NCI-H187 (cell line): ENCODE measurements around the gene STEAP4.
"Not testable (repeated sequence)": the region's sequence is repeated elsewhere in the genome, so short reads cannot be mapped to it uniquely, and the experiment has no call there.

Experiments used
- DNase-seq, 2 experiments: peaks; one replicate each; lab custom pipeline; 2025; lab: John Stamatoyannopoulos, UW

STEAP4 gene

DNA sequence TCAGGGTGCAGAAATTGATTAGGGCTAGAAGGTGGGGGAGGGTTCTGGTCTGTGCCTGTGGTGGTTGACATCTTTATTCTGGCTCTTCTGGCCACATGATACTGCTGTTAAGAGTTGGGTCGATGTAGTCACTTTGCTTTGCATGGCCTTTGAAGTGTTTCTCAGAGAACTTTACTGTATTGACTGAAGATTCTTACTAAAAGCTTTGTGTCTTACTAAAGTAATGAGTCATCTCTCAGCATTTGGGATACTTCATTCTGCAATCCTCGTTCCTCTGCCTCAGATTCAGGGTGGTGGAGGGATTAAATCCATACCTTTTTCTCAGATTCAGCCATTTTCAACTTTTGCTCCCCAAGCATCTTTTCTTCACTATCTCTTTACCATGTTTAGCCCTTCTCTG lies 38.6 kb downstream of the STEAP4 start:
- DNase-seq: no peak

- no peak for DNase-seq
Measured at GRCh38 chr7:88267421-88267820, 39.3 kb downstream of the STEAP4 start.

DNA sequence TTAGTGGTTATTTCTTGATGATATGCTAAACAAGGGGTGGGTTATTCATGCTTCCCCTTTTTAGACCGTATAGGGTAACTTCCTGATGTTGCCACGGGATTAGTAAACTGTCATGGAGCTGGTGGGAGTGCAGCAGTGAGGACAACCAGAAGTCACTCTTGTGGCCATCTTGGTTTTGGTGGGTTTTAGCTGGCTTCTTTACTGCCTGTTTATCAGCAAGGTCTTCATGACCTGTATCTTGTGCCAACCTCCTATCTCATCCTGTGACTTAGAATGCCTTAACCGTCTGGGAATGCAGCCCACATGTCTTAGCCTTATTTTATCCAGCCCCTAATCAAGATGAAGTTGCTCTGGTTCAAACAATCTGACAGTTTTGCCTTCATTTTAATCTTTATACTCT lies 41.7 kb downstream of the STEAP4 start:
- DNase-seq: not testable (repeated sequence)

DNA sequence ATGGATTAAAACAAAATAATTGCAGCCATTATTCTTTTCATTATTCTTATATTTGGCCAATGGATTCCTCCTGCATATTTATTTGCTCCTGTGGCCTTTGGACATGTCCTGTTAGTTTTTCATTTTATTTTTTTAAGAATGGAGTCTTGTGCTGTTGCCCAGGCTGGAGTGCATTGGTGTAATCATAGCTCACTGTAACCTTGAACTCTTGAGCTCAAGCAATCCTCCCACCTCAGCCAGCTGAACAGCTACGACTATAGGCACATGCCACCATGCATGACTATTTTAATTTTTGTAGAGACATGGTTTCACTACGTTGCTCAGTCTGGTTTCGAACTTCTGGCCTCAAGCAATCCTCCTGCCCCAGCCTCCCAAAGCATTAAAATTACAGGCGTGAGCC lies 44.1 kb downstream of the STEAP4 start:
- no peak for DNase-seq

DNA sequence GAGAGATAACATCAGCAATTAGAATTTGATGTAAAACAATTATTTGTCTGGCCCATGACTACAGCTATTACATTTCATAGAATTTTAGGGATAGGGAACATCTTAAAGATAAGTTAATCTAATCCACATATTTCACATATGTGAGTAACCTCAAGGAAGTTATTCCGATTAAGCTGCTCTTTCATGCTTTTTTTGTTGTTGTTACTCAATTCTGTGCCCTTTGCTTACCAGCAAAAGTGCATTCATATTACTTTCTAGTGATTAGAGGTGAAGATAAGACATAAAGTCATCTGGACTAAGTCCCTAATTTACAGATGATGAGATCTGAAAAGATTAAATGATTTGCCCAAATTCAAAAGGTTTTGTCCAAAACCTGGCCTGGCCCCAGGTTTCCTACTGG lies 46.0 kb downstream of the STEAP4 start:
- DNase-seq: no peak

DNA sequence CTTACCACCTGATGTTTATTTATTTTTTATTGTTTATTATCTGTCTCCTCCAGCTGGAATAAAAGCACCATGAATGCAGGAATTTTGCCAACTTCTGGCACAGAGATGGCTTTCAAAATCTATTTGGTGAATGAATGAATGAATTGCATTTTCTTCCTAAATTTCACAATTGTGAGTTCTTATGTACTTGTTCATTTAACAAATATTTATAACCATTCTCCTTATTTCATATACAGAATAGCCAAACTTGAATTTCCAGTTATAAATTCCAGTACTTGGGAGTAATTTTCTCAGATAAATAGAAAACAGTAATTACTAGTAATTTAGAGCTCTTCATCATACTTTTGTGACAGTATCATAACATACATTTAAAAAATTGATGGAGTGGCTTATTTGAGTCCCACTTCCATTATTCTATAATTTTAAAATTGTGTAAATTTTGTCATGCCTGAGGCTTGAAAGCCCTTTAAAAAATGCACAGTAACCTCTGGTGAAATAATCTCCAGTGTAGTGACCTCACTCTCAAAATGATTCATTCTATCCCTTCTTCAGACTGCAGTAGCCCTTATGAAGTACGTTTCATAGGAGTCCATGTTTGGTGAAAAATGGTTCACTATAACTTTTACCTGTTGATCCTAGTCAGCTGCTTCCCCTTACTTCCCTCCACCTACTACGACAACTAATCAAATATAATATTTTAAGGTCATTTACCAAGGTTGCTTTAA lies 46.9 kb downstream of the STEAP4 start:
- DNase-seq: no peak

- DNase-seq: not testable (repeated sequence)
Measured at GRCh38 chr7:88258296-88258695, 48.4 kb downstream of the STEAP4 start.

DNA sequence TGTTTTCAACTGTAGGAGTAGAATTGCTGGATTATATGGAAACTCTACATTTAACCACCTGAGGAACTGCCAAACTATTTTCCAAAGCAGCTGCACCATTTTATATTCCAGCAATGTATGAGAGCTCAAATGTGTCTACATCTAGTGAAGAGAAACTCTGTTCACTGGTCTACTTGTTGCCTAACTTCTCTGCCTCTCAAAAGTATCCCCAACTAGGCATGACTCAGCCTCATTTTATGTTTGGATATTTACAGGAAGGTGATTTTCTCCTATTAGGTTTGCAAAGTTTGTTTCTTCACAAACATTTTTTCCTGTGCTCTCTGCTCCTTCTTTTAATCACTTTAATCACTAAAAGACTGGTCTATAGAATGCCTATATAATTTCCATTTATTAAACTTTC lies 49.8 kb downstream of the STEAP4 start:
- DNase-seq: no peak

GRCh38 chr7:88254721-88255424 lies 51.8 kb downstream of the STEAP4 start:
- DNase-seq: no peak

GRCh38 chr7:88253640-88254039 lies 53.1 kb downstream of the STEAP4 start:
- no peak for DNase-seq

DNA sequence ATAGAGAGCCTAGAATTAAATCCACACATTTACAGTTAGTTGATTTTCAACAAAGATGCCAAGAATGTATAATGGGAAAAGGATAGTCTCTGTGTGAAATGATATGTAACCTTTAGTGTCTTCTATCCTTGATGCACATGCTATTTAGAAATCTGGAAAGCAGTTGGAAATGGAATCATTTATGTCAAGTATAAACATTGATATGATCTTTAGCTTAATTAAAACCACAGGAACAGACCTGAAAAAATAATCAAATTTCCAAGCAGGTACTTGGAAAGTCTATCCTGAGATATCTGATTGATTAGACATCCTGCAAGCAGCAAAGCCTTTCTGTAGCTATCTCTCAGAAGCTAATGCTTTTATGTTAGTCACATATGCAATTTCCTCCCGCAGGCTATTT lies 62.4 kb downstream of the STEAP4 start:
- DNase-seq: no peak

DNA sequence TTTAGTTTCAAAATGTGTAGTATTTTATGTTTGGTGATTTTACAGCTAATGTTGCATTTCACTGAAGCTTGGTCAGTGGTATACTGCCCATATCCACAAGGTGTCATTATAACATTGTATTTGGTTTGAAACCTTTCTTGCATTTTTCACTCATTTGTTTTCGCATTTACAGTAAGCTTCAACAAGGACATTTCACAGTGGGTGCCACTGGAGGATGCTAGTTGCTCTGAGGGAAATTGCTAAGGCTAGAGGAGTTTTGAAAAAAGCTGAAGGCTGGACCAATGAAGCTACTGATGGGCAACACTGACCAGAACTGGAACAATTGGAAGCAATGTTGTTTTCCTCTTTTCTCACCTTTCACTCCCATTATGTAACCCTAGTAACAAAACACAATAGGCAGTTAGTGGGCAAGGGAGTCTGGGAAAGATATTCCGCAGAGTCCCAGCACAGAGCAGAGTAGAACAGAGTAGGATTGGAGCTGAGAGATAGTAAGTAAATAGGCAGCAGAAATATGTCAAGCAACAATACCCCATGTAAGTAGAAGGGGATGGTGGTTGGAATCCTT lies 63.3 kb downstream of the STEAP4 start:
- no peak for DNase-seq

GRCh38 chr7:88239852-88240251 lies 66.8 kb downstream of the STEAP4 start:
- DNase-seq: no peak

- DNase-seq: no peak
Measured at GRCh38 chr7:88233828-88234227, 72.9 kb downstream of the STEAP4 start.

DNA sequence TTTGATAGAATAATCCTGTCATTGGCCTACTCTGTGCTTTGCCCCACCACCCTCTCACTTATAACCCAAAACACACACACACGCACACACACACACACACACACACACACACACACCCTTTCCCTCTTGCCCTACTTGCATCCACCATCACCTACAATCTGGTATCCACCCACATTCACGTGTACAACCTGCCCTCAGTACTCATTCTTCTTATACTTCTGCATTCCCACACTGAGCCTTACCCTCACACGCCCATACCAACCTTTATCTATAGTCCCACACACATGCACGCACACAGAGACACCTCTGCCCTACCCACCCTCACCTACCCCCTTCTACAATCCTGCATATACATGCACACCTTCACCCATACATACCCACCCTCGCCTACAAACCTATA lies 76.0 kb downstream of the STEAP4 start:
- DNase-seq: no peak

DNA sequence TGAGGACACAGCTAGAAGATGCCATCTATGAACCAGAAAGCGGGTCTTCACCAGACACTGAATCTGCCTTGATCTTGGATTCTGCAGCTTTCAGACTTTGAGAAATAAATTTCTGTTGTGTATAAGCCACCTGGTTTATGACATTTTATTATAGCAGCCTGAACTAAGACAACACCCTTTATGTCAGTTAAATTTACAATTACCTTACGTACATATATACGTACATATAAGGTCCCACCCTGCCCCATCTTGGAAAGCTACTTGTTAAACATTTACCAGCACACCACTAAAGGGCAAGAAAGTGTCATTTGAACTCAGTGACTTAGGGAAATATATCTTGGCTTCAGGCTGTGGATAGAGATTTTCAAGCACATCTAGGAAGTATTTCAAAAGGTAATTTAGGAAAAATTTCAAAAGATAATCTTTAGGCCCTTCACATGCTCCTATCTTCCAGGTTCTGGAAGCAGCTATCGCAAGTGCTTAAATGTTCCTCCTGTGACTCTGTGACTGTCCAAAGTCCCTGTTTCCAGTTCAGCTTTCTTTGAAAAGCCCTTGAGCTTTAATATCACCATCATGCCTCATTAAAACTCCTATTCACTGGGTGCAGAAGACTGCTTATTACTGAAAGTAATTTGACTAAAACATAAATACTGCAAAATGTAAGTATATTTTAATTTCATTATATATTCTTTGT lies 77.2 kb downstream of the STEAP4 start:
- DNase-seq: no peak

DNA sequence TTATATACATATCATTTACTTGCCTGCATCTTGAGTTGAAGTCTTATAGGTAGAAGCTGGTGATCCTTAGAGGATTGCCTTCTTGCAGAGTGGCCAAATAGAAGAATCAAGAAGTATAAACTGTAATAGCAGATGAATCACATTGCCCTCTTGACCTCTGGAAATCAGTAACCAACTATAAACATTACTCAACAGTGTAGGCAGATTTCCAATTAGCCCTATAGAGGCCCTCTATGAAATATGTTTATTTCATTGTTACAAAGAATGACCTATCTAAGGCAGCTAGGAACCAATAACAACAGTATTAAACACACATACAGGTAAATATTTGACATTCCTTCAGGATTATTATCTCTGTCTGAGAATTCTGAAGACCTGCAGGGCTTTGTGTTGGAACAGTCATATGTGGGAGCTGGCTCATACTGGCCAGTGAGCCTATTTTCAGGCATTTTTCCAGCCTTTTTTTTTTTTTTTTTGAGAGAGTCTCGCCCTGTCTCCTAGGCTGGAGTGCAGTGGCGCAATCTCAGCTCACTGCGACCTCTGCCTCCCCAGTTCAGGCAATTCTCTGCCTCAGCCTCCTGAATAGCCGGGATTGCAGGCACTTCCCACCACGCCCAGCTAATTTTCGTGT lies 79.7 kb downstream of the STEAP4 start:
- no peak for DNase-seq

- DNase-seq: no peak
Measured at GRCh38 chr7:88226201-88226600, 80.5 kb downstream of the STEAP4 start.

DNA sequence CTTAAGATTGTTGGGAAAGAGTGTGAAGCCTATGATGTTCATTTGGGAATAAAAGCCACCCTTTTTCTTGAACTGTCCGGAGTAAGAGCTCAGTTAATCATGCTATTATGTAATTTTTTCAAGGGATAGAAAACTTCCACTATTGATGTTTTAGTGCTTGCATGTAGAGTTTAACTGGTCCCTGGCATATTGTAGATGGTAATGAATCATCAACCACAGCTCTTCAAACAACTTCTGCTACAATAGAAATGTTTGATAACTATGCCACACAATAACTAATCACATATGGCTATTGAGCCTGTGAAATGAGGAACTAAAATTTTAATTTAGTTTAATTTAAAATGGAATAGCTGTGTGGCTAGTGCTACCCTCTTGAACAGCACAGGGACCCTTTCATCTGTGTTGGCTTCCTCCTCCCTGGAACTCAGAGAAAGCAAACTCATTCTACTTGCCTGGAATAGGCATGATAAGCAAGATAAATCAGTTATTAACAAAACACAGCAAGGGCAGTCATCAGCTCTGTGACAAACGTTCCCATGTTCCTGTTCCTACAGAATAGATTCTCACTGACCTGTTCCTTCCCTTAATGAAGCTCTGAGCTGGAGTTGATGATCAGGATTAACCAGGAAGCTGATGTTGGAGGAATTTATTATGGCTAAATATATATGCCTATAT lies 82.0 kb downstream of the STEAP4 start:
- no peak for DNase-seq

- no peak for DNase-seq
Measured at GRCh38 chr7:88223265-88223664, 83.4 kb downstream of the STEAP4 start.
